GM21381 (cell line): ENCODE measurements around the gene DFFA.
"Not testable (repeated sequence)": the region's sequence is repeated elsewhere in the genome, so short reads cannot be mapped to it uniquely, and the experiment has no call there.

Experiments used
- ATAC-seq: cut with Tn5 transposase; IDR thresholded peaks from one replicate; pipeline ENCODE4 v1.9.1; 2021; ENCODE audit warnings: mild to moderate bottlenecking, moderate library complexity; ENCODE audit not compliant: unreplicated experiment

DFFA gene

GRCh38 chr1:10470043-10470442 is 2.3 kb downstream of the DFFA start:
- no peak for ATAC-seq

GRCh38 chr1:10467078-10467477 is 5.3 kb downstream of the DFFA start:
- ATAC-seq: no peak

DNA sequence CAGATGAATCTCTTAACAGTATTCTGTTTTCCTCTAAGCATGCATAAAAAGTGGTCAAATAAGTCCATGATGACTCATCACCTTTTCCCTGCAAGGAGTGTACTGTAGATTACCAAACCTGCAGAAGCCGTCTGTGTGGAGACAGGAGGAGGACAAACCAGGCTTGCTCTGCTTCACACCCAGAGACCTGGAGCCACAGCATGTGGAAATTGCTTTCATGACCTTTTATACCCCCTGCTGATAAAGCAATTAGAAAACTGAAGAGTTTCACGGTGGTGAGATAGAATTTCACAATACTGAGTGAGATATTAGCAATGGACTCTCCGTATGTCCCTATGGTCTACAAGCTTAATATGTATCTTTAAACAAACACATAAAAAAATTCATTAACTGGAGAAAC is 13.1 kb downstream of the DFFA start:
- ATAC-seq: no peak

- ATAC-seq: no peak
Observed at GRCh38 chr1:10457875-10458274, 14.5 kb downstream of the DFFA start.

GRCh38 chr1:10457462-10457861 is 14.9 kb downstream of the DFFA start:
- not testable (repeated sequence) for ATAC-seq

DNA sequence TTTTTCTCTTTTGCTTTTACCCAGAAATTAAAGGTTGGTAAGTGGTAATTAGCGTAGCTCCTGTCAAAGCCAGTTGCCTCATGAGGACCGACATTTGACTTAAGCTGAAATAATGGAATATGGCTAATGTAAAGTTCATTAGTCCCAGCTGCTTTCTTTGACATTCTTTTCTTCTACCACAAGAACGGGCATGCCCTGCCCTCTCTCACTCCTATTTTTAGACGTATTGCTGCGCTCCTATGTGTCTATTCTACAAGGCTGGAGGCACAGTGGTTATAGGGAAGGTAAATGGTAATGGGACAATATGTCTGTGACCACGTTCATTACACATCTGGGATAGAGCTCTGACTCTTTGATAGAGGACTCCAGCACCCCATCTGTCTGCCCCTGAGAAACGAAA is 15.7 kb downstream of the DFFA start:
- ATAC-seq: no peak

DNA sequence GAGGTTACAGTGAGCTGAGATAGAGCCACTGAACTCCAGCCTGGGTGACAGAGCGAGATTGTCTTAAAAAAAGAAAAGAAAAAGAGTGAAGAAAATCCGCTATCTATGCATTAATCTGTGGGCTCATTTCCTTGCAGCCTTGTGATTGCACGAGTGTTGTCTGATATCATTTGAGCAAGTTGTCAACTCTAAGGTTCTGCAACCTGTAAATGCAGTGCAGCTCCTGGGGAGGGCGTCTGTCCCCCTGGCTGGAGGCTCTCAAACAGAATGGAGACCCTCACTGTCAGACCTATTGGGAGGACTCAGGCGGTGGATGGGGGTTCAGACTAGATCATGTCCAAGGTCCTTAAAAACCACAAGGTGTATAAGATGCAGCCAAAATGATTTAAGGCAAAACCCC is 16.3 kb downstream of the DFFA start:
- no peak for ATAC-seq

DNA sequence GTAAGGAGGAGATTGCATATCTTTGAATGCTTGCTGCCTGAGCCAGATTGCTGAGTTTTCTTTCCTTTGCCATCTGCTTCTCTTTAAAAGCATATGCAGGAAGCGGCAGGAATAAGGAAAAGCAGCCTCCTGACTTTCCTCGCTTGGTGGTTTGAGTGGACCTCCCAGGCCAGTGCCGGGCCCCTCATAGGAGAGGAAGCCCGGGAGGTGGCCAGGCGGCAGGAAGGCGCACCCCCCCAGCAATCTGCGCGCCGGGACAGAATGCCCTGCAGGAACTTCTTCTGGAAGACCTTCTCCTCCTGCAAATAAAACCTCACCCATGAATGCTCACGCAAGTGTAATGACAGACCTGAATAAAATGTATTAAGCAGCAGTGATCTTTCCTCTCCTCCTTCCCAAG is 21.0 kb downstream of the DFFA start:
- ATAC-seq: no peak

GRCh38 chr1:10450836-10451235 is 21.5 kb downstream of the DFFA start:
- no peak for ATAC-seq

GRCh38 chr1:10450156-10450814 is 22.0 kb downstream of the DFFA start:
- ATAC-seq: no peak

- ATAC-seq: no peak
Observed at GRCh38 chr1:10449751-10450150, 22.6 kb downstream of the DFFA start, which contains the start of gene CORT. CORT (plus strand) TSS chr1:10450031; CDS start chr1:10450224, 193 bp downstream.

- ATAC-seq: no peak
Observed at GRCh38 chr1:10446790-10447422, 25.4 kb downstream of the DFFA start.

DNA sequence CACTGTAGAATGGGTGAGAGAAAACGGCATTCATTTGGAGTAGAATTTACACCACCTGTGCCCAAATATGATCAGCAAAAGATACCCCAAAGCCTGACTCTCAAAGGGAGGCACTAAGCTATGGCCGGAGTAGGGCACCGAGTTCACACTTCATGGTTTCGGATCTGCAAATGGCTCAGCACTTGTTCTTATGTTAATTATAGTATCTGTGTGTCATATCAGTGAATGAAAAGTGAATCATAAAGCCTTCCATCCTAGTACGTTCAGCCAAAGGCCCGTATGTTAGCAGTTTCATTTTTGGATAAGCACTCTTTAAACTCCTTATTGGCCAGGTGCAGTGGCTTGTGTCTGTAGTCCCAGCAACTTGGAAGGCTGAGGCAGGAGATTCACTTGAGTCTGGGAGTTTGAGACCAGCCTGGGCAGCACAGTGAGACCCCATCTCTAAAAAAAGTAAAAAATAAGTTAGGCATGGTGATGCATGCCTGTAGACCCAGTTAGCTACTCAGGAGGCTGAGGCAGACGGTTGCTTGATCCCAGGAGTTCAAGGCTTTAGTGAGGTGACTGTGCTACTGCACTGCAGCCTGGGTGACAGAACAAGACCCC is 27.4 kb downstream of the DFFA start:
- no peak for ATAC-seq

DNA sequence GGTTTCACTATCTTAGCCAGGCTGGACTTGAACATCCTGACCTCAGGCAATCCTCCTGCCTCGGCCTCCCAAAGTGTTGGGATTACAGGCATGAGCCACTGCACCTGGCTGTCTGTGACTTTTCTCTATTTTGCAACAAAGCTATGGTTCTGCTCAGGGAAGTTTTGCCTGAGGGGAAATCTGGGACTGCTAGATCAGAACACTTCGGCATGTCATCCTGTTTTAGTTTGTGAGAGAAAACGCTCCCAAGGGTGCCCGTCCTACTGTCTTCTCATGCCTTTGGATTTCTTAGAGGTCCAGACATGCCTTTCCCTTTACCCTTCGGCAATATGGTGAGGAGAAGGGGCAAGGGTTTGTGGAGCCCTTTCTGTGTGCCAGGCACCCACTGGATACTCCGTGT is 28.1 kb downstream of the DFFA start:
- no peak for ATAC-seq

- ATAC-seq: no peak
Observed at GRCh38 chr1:10440794-10441193, 31.5 kb downstream of the DFFA start.

- ATAC-seq: no peak
Observed at GRCh38 chr1:10440305-10440704, 32.0 kb downstream of the DFFA start.

- no peak for ATAC-seq
Observed at GRCh38 chr1:10438677-10439163, 33.6 kb downstream of the DFFA start.

DNA sequence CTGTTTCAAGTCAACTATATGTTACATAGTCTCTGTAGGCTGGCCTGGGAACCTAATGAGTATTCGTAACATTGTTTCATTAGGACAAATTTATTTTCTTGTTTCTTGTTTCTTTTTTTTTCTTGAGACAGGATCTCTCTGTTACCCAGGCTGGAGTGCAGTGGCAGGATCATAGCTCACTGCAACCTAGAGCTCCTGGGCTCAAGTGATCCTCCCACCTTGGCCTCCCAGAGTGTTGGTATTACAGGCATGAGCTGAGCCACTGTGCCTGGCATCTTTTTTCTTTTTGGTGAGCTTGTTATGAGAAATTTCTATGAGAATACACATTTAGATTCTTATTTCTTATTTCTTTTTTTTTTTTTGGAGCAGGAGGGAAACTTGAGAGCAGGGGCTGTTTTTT is 35.3 kb downstream of the DFFA start:
- no peak for ATAC-seq

GRCh38 chr1:10434590-10434989 is 37.7 kb downstream of the DFFA start:
- ATAC-seq: no peak

- no peak for ATAC-seq
Observed at GRCh38 chr1:10433790-10434189, 38.5 kb downstream of the DFFA start.

- ATAC-seq: no peak
Observed at GRCh38 chr1:10432910-10433700, 39.2 kb downstream of the DFFA start.
